Activated CD4-positive, CD25-positive, alpha-beta regulatory T cell treated with anti-CD3 and anti-CD28 coated beads, Interleukin-2, amount 50 U/mL, for 24 hours (primary cell): Measurements from ENCODE around the gene RRBP1.

Experiments used
- ATAC-seq, 2 donors: fragments of 150-1000 bp; cut with Tn5 transposase; one replicate each; pipeline ENCODE4 v1.10.0; 2021; ENCODE audit warnings: mild to moderate bottlenecking in 1 of 2, moderate library complexity in 1 of 2

The RRBP1 gene

GRCh38 chr20:17679941-17680835, 1.9 kb downstream of the RRBP1 start:
- ATAC-seq, result no peak

- no peak for ATAC-seq
Observed at GRCh38 chr20:17678886-17679285, 3.2 kb downstream of the RRBP1 start.

- ATAC-seq, result no peak
Observed at GRCh38 chr20:17678295-17678694, 3.7 kb downstream of the RRBP1 start.

- no peak for ATAC-seq
Observed at GRCh38 chr20:17676942-17677341, 5.1 kb downstream of the RRBP1 start.

GRCh38 chr20:17676378-17676759, 5.7 kb downstream of the RRBP1 start:
- ATAC-seq, result no peak

- ATAC-seq, result no peak
Observed at GRCh38 chr20:17675519-17676377, 6.3 kb downstream of the RRBP1 start.

- ATAC-seq, result no peak
Observed at GRCh38 chr20:17674722-17675518, 7.1 kb downstream of the RRBP1 start.

- no peak for ATAC-seq
Observed at GRCh38 chr20:17673084-17673483, 9.0 kb downstream of the RRBP1 start.

GRCh38 chr20:17671565-17671964, 10.5 kb downstream of the RRBP1 start:
- ATAC-seq, result no peak

GRCh38 chr20:17671011-17671410, 11.0 kb downstream of the RRBP1 start:
- ATAC-seq, result no peak

GRCh38 chr20:17669306-17669931, 12.6 kb downstream of the RRBP1 start:
- ATAC-seq, result no peak

GRCh38 chr20:17668432-17668831, 13.6 kb downstream of the RRBP1 start:
- ATAC-seq, result no peak

- no peak for ATAC-seq
Observed at GRCh38 chr20:17667445-17667844, 14.6 kb downstream of the RRBP1 start.

- no peak for ATAC-seq
Observed at GRCh38 chr20:17666481-17666880, 15.6 kb downstream of the RRBP1 start.

GRCh38 chr20:17665756-17666155, 16.3 kb downstream of the RRBP1 start:
- no peak for ATAC-seq

GRCh38 chr20:17664025-17664633, 17.9 kb downstream of the RRBP1 start:
- ATAC-seq, result peak; percentile 60 to 81

GRCh38 chr20:17663486-17663885, 18.6 kb downstream of the RRBP1 start:
- no peak for ATAC-seq

- ATAC-seq, result no peak
Observed at GRCh38 chr20:17663040-17663399, 19.0 kb downstream of the RRBP1 start.

- ATAC-seq, result no peak
Observed at GRCh38 chr20:17662333-17663039, 19.6 kb downstream of the RRBP1 start.

- ATAC-seq, result no peak
Observed at GRCh38 chr20:17661121-17661744, 20.8 kb downstream of the RRBP1 start.

- ATAC-seq, result no peak
Observed at GRCh38 chr20:17660667-17661066, 21.4 kb downstream of the RRBP1 start.
